ENCODE results near the gene NOS2. TPM values are rescaled to one million over a fixed set of nuclear protein-coding genes. Genes with fewer than 3 reads are reported as not detected.
"Not testable (repeated sequence)": the region's sequence is repeated elsewhere in the genome, so short reads cannot be mapped to it uniquely, and the experiment has no call there.

NOS2 gene
- total RNA-seq, 4 donors from 2014 or later, result 0.09 to 2.8 (median 0.62) TPM; not detected in 1

DNA sequence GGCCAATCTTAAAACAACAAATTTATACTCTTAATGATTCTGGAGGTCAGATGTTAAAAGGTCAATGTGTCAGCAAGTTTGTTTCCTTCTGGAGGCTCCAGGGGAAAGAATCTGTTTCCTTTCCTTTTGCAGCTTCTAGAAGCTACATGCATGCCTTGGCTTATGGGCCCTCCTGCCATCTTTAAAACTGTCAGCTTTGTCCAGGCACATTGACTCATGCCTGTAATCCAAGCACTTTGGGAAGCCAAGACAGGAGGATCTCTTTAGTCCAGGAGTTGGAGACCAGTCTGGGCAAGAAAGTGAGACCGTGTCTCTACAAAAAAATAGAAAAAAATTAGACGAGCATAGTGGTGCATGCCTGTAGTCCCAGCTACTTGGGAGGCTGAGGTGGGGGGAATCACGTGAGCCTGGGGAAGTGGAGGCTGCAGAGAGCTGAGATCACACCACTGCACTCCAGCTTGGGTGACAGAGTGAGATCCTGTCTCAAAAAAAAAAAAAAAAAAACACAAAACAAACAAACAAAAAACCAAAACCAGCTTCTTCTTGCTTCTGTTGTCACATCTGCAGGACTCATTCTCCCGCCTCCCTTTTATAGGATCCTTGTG lies 58.3 kb downstream of the NOS2 start:
- H3K27me3 ChIP-seq, result no peaks in the 10 kb centered on the region

DNA sequence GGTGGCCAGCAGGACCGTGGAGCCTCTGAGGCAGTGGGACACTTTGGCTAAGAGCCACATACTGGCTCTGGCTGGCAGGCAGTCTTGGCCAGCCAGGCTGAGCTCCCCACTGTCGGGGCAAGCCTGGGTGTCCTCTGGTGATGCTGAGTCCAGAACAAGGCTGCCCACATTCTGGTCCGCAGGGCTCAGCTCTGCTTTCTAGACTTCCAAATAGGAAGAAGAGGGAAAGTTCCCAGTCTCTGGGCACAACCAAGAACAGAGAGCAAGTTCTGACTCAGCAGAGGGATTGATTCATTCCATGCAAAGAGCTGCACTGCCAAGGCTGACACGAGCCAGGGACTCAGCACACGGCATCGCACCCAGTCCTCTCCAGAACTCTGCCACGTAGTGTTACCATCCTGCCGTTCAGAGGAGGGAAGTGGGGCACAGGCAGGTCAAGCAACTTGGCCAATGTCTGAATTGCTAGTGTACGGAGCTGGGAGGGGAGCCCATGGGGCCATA lies 58.9 kb downstream of the NOS2 start:
- Histone ChIP-seq H3K4me3 (no peak overlapping the region), H3K27ac (no peak overlapping the region), H3K36me3 (no peaks in the 10 kb centered on the region), H3K9me3 (no peaks in the 10 kb centered on the region), H3K4me1 (no peaks in the 10 kb centered on the region), H3K27me3 (no peaks in the 10 kb centered on the region)
- intact Hi-C loops (cut with DNase I; ENCODE audit: low total_unique reads), result no loop called here
- DNase-seq, result no peak
- no peak for TF ChIP-seq POLR2A (IDR thresholded peaks at IDR 0.05)
- TF ChIP-seq, protein P1, sequence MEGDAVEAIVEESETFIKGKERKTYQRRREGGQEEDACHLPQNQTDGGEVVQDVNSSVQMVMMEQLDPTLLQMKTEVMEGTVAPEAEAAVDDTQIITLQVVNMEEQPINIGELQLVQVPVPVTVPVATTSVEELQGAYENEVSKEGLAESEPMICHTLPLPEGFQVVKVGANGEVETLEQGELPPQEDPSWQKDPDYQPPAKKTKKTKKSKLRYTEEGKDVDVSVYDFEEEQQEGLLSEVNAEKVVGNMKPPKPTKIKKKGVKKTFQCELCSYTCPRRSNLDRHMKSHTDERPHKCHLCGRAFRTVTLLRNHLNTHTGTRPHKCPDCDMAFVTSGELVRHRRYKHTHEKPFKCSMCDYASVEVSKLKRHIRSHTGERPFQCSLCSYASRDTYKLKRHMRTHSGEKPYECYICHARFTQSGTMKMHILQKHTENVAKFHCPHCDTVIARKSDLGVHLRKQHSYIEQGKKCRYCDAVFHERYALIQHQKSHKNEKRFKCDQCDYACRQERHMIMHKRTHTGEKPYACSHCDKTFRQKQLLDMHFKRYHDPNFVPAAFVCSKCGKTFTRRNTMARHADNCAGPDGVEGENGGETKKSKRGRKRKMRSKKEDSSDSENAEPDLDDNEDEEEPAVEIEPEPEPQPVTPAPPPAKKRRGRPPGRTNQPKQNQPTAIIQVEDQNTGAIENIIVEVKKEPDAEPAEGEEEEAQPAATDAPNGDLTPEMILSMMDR (IDR thresholded peaks at IDR 0.05), result no peak

More for the DNA sequence above, 58.3 kb downstream of the NOS2 start:
- intact Hi-C loops (cut with DNase I; ENCODE audit: low total_unique reads), result no loop called here
- TF ChIP-seq, protein P1 (IDR thresholded peaks at IDR 0.05), result no peak
- no peak for TF ChIP-seq POLR2A (IDR thresholded peaks at IDR 0.05)
- H3K4me1 ChIP-seq, result no peaks in the 10 kb centered on the region
- no peaks in the 10 kb centered on the region for H3K36me3 ChIP-seq
- DNase-seq, result no peak
- H3K9me3 ChIP-seq, result no peaks in the 10 kb centered on the region
- no peak overlapping the region for H3K4me3 ChIP-seq
- no peak overlapping the region for H3K27ac ChIP-seq

DNA sequence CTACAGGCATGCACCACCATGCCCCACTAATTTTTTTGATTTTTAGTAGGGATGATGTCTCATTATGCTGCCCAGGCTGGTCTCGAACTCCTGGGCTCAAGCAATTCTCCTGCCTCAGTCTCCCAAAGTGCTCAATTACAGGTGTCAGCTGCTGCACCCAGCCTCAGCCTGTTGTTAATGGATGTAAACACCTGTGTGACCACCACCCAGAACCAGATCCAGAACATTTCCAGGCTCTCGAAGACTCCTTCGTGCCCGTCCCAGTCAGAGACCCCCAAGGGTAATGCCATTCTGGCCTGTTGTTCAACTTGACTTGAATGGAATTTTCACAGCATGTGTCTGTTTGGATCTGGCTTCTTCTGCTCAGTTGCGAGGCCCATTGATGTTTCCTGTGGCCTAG lies 59.8 kb downstream of the NOS2 start:
- H3K36me3 ChIP-seq; H3K27me3 ChIP-seq; H3K27ac ChIP-seq; H3K4me1 ChIP-seq; DNase-seq; H3K4me3 ChIP-seq; intact Hi-C loops (cut with DNase I; ENCODE audit: low total_unique reads); H3K9me3 ChIP-seq: not testable (repeated sequence)

DNA sequence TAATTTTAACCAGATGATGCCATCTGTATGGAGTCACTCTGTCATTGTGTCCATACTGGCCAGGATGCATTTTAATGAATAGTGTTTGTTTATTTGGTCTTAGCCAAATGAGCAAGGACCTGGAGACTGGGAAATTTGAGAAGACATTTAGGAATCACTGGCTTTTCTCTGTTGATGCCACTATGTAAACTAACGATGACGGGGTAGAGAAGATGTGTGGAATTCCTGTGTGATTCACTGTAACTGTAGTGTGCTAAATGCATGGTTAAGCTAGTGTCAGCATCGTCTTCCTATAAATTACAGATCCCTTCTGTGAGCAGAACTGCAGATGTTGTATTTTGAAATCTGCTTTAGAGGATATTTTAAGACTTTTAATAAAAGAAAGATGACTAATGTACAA lies 66.6 kb downstream of the NOS2 start:
- Histone ChIP-seq H3K4me3 (no peak overlapping the region), H3K9me3 (no peaks in the 10 kb centered on the region), H3K36me3 (no peaks in the 10 kb centered on the region), H3K27me3 (peaks cover 0 to 4% of the 10 kb centered on the region in 2 donors), H3K27ac (no peak overlapping the region), H3K4me1 (no peaks in the 10 kb centered on the region)
- intact Hi-C loops (cut with DNase I; ENCODE audit: low total_unique reads), result no loop called here
- no peak for DNase-seq
- no peak for TF ChIP-seq POLR2A (IDR thresholded peaks at IDR 0.05)
- TF ChIP-seq, protein P1 (IDR thresholded peaks at IDR 0.05), result no peak

DNA sequence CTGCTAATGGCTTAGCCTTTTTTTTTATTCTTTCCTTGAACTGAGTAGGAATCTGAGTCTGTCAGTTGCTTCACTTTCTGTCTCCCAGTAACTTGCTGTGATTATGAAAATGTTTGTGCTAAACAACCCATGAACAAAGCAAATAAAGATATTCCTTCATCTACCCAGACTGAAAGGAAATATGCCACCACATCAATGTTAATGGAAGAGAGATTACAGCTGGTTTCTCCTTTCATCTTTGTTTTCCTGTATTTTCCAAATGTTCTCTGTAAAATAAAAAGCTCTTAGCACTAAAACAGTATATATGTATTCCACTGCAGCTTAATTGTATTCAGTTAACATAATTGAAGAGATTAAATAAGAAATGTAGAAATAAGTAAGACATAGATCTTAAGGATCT lies 67.6 kb downstream of the NOS2 start:
- H3K27me3 ChIP-seq; H3K4me3 ChIP-seq; H3K27ac ChIP-seq; H3K4me1 ChIP-seq; DNase-seq; intact Hi-C loops (cut with DNase I; ENCODE audit: low total_unique reads); H3K36me3 ChIP-seq; H3K9me3 ChIP-seq: not testable (repeated sequence)

DNA sequence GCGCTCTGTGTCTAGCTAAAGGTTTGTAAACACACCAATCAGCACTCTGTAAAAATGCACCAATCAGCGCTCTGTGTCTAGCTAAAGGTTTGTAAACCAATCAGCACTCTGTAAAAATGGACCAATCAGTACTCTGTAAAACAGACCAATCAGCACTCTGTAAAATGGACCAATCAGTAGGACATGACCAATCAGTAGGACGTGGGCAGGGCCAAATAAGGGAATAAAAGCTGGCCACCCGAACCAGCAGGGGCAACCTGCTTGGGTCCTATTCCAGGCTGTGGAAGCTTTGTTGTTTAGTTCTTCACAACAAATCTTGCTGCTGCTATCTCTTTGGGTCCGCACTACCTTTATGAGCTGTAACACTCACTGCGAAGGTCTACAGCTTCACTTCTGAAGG lies 74.3 kb downstream of the NOS2 start:
- H3K27ac ChIP-seq; H3K4me1 ChIP-seq; intact Hi-C loops (cut with DNase I; ENCODE audit: low total_unique reads); DNase-seq; H3K9me3 ChIP-seq; H3K27me3 ChIP-seq; H3K4me3 ChIP-seq; H3K36me3 ChIP-seq: not testable (repeated sequence)

DNA sequence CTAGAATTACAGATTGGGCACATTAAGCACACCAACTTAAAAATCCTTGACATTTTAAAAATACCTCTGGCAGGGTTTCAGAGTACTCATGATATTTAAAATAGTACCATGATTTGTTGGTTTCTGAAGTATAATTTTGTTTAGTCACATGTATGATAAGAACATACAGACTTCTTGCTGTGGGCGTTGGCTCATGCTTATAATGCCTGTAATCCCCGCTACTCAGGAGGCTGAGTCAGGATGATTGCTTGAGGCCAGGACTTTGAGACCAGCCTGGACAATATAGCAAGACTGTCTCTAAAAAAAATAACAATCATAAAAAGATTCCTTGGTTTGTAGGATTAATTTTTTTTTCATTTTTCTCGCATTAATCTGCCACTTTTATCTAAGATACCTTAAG lies 78.5 kb downstream of the NOS2 start:
- intact Hi-C loops (cut with DNase I; ENCODE audit: low total_unique reads), result no loop called here
- no peaks in the 10 kb centered on the region for H3K9me3 ChIP-seq
- H3K27me3 ChIP-seq, result no peaks in the 10 kb centered on the region
- H3K4me3 ChIP-seq, result no peak overlapping the region
- no peaks in the 10 kb centered on the region for H3K36me3 ChIP-seq
- no peak overlapping the region for H3K27ac ChIP-seq
- no peaks in the 10 kb centered on the region for H3K4me1 ChIP-seq
- DNase-seq, result no peak
- no peak for TF ChIP-seq POLR2A (IDR thresholded peaks at IDR 0.05)
- TF ChIP-seq, protein P1 (IDR thresholded peaks at IDR 0.05), result no peak

All from uterus (tissue), 4 donors.